Esophagus muscularis mucosa (tissue), 4 donors: ENCODE data around the gene ABCC9. TPM values are rescaled to one million over a fixed set of nuclear protein-coding genes. Genes with fewer than 3 reads are reported as not detected.
"Not testable (repeated sequence)": the region's sequence is repeated elsewhere in the genome, so short reads cannot be mapped to it uniquely, and the experiment has no call there.

ENCODE experiments used
- DNase-seq: peaks from one replicate; pipeline ENCODE4 v3.0.0-alpha.2; 2017; ENCODE audit errors: extremely low spot score
- H3K27ac ChIP-seq, 4 donors: fragments of 200-600 bp; sonication (generic); replicated peaks in 1 of 4; 1 replicate in 3 of 4; 2 replicates in 1 of 4; pipeline ENCODE4 v1.5.1; 2016 to 2019; ENCODE audit warnings: mild to moderate bottlenecking in 1 of 4
- H3K27me3 ChIP-seq, 4 donors: fragments of 200-600 bp; sonication (generic); one replicate each; pipeline versions ENCODE4 v1.5.1 to v1.6.0; 2016 to 2019
- H3K36me3 ChIP-seq, 4 donors: fragments of 200-600 bp; sonication (generic); one replicate each; pipeline ENCODE4 v1.5.1; 2016 to 2019
- H3K4me1 ChIP-seq, 4 donors: fragments of 200-600 bp; sonication (generic); one replicate each; pipeline ENCODE4 v1.5.1; 2016 to 2019
- H3K4me3 ChIP-seq, 4 donors: fragments of 200-600 bp; sonication (generic); 1 replicate in 2 of 4; 2 replicates in 2 of 4; pipeline ENCODE4 v1.5.1; 2016 to 2019; ENCODE audit warnings: mild to moderate bottlenecking in 4 of 4, moderate library complexity in 1 of 4
- H3K9me3 ChIP-seq, 4 donors: fragments of 200-600 bp; sonication (generic); 1 replicate in 3 of 4; 2 replicates in 1 of 4; pipeline ENCODE4 v1.5.1; 2016 to 2019
- EP300 ChIP-seq: sonication (generic); formaldehyde crosslinking; IDR thresholded peaks from one replicate; pipeline ENCODE4 v1.6.1; 2017; ENCODE audit warnings: antibody characterized with exemption
- POLR2A ChIP-seq: fragments of 450-650 bp; IDR thresholded peaks from one replicate; pipeline ENCODE4 v1.6.1; 2017; ENCODE audit warnings: antibody characterized with exemption, moderate library complexity, mild to moderate bottlenecking, low read depth
- POLR2AphosphoS5 ChIP-seq, 2 donors: sonication (generic); formaldehyde crosslinking; IDR thresholded peaks; one replicate each; pipeline ENCODE4 v1.6.1; 2017; ENCODE audit warnings: antibody characterized with exemption in 2 of 2
- WGBS: methylation state at CpG from one replicate; pipeline ENCODE4 v1.1.5; 2018; 5-methylcytosine and 5-hydroxymethylcytosine counted together
- intact Hi-C: fragments of 100-400 bp; cut with DNase I; formaldehyde crosslinking; loops from one replicate; pipeline ENCODE4 v1.15.1; 2023
- total RNA-seq, 4 donors: library from RNA; depleted of rRNA; stranded (reverse); fragments of >200 nt; gene quantifications; one replicate each; pipeline versions ENCODE4 v1.1.0 to v1.2.1, GENCODE V29; 2016
- TF ChIP-seq, protein P1 (sequence below), 3 experiments: fragments of 200-600 bp in 2 of 3; fragments of 450-650 bp in 1 of 3; sonication (generic) in 2 of 3; IDR thresholded peaks; one replicate each; pipeline ENCODE4 v1.5.1; 2017 to 2019; ENCODE audit warnings: antibody characterized with exemption in 3 of 3, mild to moderate bottlenecking in 2 of 3, moderate library complexity in 1 of 3

The ABCC9 gene
- total RNA-seq, 4 donors from 2014 or later: 44.1 to 58.6 (median 50.9) TPM

DNA sequence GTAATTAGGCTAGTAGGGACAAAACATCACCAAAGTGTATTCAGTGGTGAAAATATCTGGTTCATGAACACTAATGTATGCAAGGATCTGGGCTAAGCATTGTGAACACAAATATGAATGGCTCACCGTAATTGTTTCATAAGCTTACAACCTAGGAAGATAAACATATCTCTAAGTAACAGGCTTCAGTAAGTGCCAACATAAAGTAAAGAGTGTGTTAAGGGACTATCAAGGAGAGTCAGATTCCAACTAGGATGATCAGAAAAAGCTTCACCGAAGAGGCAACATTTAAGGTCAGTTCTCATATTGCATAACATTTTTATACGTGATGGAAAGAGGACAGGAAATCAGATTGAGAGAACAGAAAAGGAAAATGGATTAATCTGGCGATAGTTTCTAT, 29.4 kb downstream of the ABCC9 start:
- H3K4me3 ChIP-seq: no peak overlapping the region
- H3K4me1 ChIP-seq: peaks cover 0 to 7% (median 0%) of the 10 kb centered on the region in 4 donors
- WGBS: 81% methylated on average over 4 of the region's 4 CpGs
- intact Hi-C loops: no loop called here
- H3K9me3 ChIP-seq: no peaks in the 10 kb centered on the region
- TF ChIP-seq POLR2AphosphoS5 (IDR thresholded peaks at IDR 0.05): no peak
- TF ChIP-seq, protein P1, sequence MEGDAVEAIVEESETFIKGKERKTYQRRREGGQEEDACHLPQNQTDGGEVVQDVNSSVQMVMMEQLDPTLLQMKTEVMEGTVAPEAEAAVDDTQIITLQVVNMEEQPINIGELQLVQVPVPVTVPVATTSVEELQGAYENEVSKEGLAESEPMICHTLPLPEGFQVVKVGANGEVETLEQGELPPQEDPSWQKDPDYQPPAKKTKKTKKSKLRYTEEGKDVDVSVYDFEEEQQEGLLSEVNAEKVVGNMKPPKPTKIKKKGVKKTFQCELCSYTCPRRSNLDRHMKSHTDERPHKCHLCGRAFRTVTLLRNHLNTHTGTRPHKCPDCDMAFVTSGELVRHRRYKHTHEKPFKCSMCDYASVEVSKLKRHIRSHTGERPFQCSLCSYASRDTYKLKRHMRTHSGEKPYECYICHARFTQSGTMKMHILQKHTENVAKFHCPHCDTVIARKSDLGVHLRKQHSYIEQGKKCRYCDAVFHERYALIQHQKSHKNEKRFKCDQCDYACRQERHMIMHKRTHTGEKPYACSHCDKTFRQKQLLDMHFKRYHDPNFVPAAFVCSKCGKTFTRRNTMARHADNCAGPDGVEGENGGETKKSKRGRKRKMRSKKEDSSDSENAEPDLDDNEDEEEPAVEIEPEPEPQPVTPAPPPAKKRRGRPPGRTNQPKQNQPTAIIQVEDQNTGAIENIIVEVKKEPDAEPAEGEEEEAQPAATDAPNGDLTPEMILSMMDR (IDR thresholded peaks at IDR 0.05): no peak
- TF ChIP-seq EP300: no peak
- TF ChIP-seq POLR2A: no peak
- no peaks in the 10 kb centered on the region for H3K27me3 ChIP-seq
- H3K27ac ChIP-seq: no peak overlapping the region
- DNase-seq: no peak
- H3K36me3 ChIP-seq: peaks cover 3 to 17% (median 12%) of the 10 kb centered on the region in 4 donors

DNA sequence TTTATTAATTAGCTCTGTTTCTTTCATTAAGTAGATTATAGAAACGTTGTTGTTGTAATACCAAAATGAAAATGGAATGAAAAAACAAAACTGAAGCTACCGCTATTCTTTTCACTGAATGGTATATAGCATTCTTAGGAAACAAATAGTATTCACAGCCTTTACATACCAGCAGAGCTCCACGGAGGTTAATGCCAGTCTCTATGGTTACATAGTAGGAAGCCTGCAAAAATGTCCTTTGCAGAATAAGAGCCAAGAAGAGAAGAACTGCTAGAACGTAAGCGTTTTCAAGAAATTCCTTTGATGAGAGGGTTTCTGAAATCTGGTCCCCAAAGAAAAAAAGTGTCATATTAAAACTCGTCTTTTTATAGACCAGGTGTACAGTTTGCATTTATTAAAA, 30.6 kb downstream of the ABCC9 start:
- H3K27me3 ChIP-seq: no peaks in the 10 kb centered on the region
- TF ChIP-seq, protein P1 (IDR thresholded peaks at IDR 0.05): no peak
- TF ChIP-seq EP300: no peak
- TF ChIP-seq POLR2AphosphoS5 (IDR thresholded peaks at IDR 0.05): no peak
- no peak for TF ChIP-seq POLR2A
- no peak overlapping the region for H3K4me3 ChIP-seq
- DNase-seq: no peak
- no peak overlapping the region for H3K27ac ChIP-seq
- H3K4me1 ChIP-seq: peaks cover 0 to 7% (median 0%) of the 10 kb centered on the region in 4 donors
- no peaks in the 10 kb centered on the region for H3K9me3 ChIP-seq
- WGBS: 74% methylated on average over 6 of the region's 6 CpGs
- intact Hi-C loops: no loop called here
- H3K36me3 ChIP-seq: peaks cover 3 to 28% (median 17%) of the 10 kb centered on the region in 4 donors

DNA sequence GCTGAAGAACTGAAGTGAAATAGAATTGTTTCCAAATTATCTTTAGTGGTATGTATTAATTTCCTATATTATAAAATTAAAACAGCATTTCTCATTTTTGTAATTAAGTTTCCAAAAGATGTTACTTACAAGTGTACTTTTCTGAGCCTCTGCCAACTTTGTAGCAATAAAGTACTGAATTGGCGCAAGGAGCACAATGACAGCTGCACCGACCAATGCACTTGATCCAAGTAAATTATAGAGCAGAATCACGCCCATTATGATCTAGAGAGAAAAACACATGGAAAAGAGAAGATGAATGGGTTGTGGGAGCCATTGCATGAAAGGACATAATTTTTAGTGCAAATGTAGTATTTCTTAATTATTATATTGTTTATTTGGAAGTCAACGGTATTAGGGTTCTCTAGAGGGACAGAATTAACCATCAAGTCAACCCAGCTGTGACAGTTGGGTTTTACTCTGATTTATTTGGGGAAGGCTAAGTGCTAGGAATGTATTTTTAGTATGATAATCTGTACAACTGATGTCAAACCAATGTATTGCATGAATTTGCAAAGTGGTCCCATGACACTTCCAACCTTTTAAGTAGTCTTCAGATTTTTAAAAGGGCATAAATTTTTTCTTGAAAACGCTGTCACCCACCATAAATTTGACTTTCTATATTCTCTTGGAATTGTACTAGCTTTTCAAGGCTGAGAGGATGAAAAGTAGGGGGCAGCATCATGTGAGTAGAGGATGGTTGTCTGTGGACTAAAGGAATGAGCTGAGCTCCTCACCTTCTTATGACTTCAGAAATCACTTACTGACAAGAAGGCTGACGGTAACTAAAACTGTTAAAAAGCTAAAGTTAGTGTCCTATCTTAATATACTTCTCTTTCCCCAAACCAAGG, 33.0 kb downstream of the ABCC9 start:
- no peak overlapping the region for H3K4me3 ChIP-seq
- no peak for DNase-seq
- TF ChIP-seq POLR2A (no peak), POLR2AphosphoS5 (IDR thresholded peaks at IDR 0.05) (no peak), EP300 (no peak)
- TF ChIP-seq, protein P1 (IDR thresholded peaks at IDR 0.05): no peak
- H3K9me3 ChIP-seq: no peaks in the 10 kb centered on the region
- WGBS: 80% methylated on average over 6 of the region's 6 CpGs
- H3K36me3 ChIP-seq: peaks cover 3 to 36% (median 21%) of the 10 kb centered on the region in 4 donors
- no peaks in the 10 kb centered on the region for H3K27me3 ChIP-seq
- H3K4me1 ChIP-seq: no peaks in the 10 kb centered on the region
- no peak overlapping the region for H3K27ac ChIP-seq
- intact Hi-C loops: no loop called here

DNA sequence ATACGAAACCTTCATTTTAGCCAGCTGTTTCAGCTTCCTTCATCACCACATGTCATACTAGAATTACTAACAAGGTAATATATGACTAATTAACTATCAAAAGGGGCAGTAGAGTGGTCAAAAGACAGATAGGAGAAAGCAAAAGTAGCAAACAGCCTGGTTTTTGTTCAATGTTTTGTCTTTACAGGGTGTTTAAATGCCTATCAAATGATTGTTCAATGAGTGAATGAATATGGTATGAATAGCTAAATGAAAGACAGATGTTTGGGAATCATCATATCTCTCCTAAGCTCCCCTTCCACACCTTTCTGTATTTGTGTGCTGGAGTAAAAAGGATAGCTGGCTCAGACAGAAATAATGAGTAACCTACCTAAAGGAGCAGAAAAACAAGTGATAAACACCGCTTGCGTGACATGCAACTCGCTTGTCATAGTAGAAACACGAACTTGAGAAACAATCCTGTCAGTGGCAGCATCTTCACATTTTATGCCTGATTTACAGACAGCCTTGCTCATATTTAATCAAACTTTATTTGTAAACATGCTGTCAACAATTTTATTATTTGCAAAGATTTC, 34.2 kb downstream of the ABCC9 start:
- Histone ChIP-seq H3K4me1 (no peaks in the 10 kb centered on the region), H3K27me3 (no peaks in the 10 kb centered on the region), H3K27ac (no peak overlapping the region), H3K9me3 (no peaks in the 10 kb centered on the region), H3K36me3 (peaks cover 3 to 36% (median 21%) of the 10 kb centered on the region in 4 donors), H3K4me3 (no peak overlapping the region)
- intact Hi-C loops: no loop called here
- 85% methylated on average over 5 of the region's 5 CpGs for WGBS
- TF ChIP-seq POLR2AphosphoS5 (IDR thresholded peaks at IDR 0.05) (no peak), POLR2A (no peak), EP300 (no peak)
- TF ChIP-seq, protein P1 (IDR thresholded peaks at IDR 0.05): no peak
- DNase-seq: no peak

DNA sequence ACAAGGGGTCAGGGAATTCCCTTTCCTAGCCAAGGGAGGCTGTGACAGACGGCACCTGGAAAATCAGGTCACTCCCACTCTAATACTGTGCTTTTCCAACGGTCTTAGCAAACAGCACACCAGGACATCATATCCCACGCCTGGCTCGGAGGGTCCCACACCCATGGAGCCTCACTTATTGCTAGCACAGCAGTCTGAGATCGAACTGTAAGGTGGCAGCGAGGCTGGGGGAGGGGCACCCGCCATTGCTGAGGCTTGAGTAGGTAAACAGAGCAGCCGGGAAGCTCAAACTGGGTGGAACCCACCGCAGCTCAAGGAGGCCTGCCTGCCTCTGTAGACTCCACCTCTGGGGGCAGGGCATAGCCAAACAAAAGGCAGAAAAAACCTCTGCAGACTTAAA, 41.7 kb downstream of the ABCC9 start:
- H3K27me3 ChIP-seq, DNase-seq, H3K27ac ChIP-seq, H3K4me3 ChIP-seq, H3K9me3 ChIP-seq, H3K36me3 ChIP-seq: not testable (repeated sequence)
- intact Hi-C loops: loop anchor here (10.0 kb wide), 1 partner anchor 45 kb away; the partner anchor contains the start of gene ABCC9
- H3K4me1 ChIP-seq: peaks cover 0 to 17% (median 15%) of the 10 kb centered on the region in 4 donors
- WGBS: 75% methylated on average over 9 of the region's 9 CpGs
